K562 (cell line): ENCODE data around the gene CYP4B1. TPM values are rescaled to one million over a fixed set of nuclear protein-coding genes. Genes with fewer than 3 reads are reported as not detected.
"Not testable (repeated sequence)": the region's sequence is repeated elsewhere in the genome, so short reads cannot be mapped to it uniquely, and the experiment has no call there.

Experiments
- ATAC-seq: fragments of 200-7000 bp; cut with Tn5 transposase; 3 replicates; pipeline ENCODE4 v1.9.1; 2020; ENCODE audit warnings: moderate library complexity
- BruUV-seq: library from RNA; stranded (reverse); fragments of 400-500 nt; replicated peaks from 2 replicates; lab custom pipeline; 2021; lab: Mats Ljungman, UMichigan
- CTCF ChIA-PET: fragments of 300-600 bp; formaldehyde crosslinking; extraction: SDS; loops from one replicate; lab custom pipeline; 2021; ENCODE audit warnings: low intra/inter-chr PET ratio; lab: Yijun Ruan, JAX
- POLR2A ChIA-PET: fragments of 300-600, 350-650 bp; sonication (Branson Sonifier 250); formaldehyde crosslinking; extraction: SDS; loops from one replicate; lab custom pipeline; 2021; ENCODE audit warnings: antibody characterized with exemption, inconsistent platforms; lab: Yijun Ruan, JAX
- DNase-seq, 4 experiments: peaks; one replicate each; pipeline versions ENCODE4 v3.0.0 to v3.0.0-alpha.2; 2011 to 2018; ENCODE audit warnings: low spot score in 3 of 4, mixed read lengths in 3 of 4; ENCODE audit errors: extremely low read depth in 1 of 4
- FAIRE-seq: peaks from 2 replicates; lab custom pipeline; 2011; peaks lifted over from hg19 to GRCh38; lab: Jason Lieb, UNC
- H2AFZ ChIP-seq: 2 replicates; pipeline ENCODE4 v1.6.0; 2011; ENCODE audit warnings: low read depth, low read length, control low read depth, inconsistent platforms
- H3K27ac ChIP-seq: fragments of 200-600 bp; 3 replicates; pipeline ENCODE4 v1.8.0; 2011; ENCODE audit warnings: low read depth, mild to moderate bottlenecking, control low read depth, inconsistent platforms, low read length, moderate library complexity, mixed read lengths; ENCODE audit errors: extremely low read depth
- H3K27me3 ChIP-seq, 2 experiments: fragments of 300-600 bp in 1 of 2; 2 replicates in 1 of 2; 3 replicates in 1 of 2; pipeline versions ENCODE4 v1.6.0 to v1.8.0; 2011; ENCODE audit warnings: inconsistent platforms in 2 of 2, low read length in 2 of 2, mild to moderate bottlenecking in 1 of 2, mixed read lengths in 1 of 2, moderate library complexity in 1 of 2; ENCODE audit not compliant: control insufficient read depth in 2 of 2, insufficient read depth in 2 of 2
- H3K36me3 ChIP-seq: fragments of 300-600 bp; 3 replicates; pipeline ENCODE4 v1.8.0; 2011; ENCODE audit warnings: mild to moderate bottlenecking, low read length, inconsistent platforms; ENCODE audit not compliant: control insufficient read depth, insufficient read depth
- H3K4me1 ChIP-seq, 2 experiments: fragments of 200-600 bp in 1 of 2; replicated peaks in 1 of 2; 2 replicates in 1 of 2; 3 replicates in 1 of 2; pipeline versions ENCODE4 v1.5.1 to v1.8.0; 2011; ENCODE audit warnings: inconsistent platforms in 2 of 2, low read length in 2 of 2, mild to moderate bottlenecking in 1 of 2, mixed read lengths in 1 of 2, moderate library complexity in 1 of 2; ENCODE audit not compliant: control insufficient read depth in 2 of 2, insufficient read depth in 2 of 2
- H3K4me2 ChIP-seq: 2 replicates; pipeline ENCODE4 v1.6.1; 2011; ENCODE audit warnings: low read length, control low read depth, inconsistent platforms, mixed read lengths; ENCODE audit not compliant: insufficient read depth
- H3K4me3 ChIP-seq: fragments of 200-600 bp; sonication (generic), shearing (Covaris generic); 2 replicates; pipeline ENCODE4 v1.5.1; 2016; ENCODE audit warnings: control low read depth, inconsistent platforms
- H3K79me2 ChIP-seq: fragments of 200-600 bp; 3 replicates; pipeline ENCODE4 v1.8.0; 2011; ENCODE audit warnings: low read length, inconsistent platforms; ENCODE audit not compliant: control insufficient read depth, insufficient read depth
- H3K9ac ChIP-seq, 2 experiments: 2 replicates each; pipeline versions ENCODE4 v1.6.0 to v1.6.1; 2011; ENCODE audit warnings: low read depth in 2 of 2, low read length in 2 of 2, control low read depth in 1 of 2, inconsistent platforms in 1 of 2, mild to moderate bottlenecking in 1 of 2, mixed read lengths in 1 of 2; ENCODE audit not compliant: insufficient read depth in 1 of 2
- H3K9me1 ChIP-seq: one replicate; pipeline ENCODE4 v1.6.0; 2011; ENCODE audit warnings: inconsistent platforms, mild to moderate bottlenecking, low read length, moderate library complexity; ENCODE audit not compliant: control insufficient read depth, insufficient read depth
- H3K9me3 ChIP-seq: replicated peaks from 2 replicates; pipeline ENCODE4 v1.5.1; 2011; ENCODE audit warnings: low read depth, low read length, inconsistent platforms; ENCODE audit not compliant: control insufficient read depth, insufficient read depth
- H4K20me1 ChIP-seq: replicated peaks from 2 replicates; pipeline ENCODE4 v1.6.1; 2011; ENCODE audit warnings: low read length, inconsistent platforms, mixed read lengths; ENCODE audit not compliant: control insufficient read depth, insufficient read depth
- CBX3 ChIP-seq, 2 experiments: IDR thresholded peaks; 1 replicate in 1 of 2; 2 replicates in 1 of 2; pipeline ENCODE4 v1.6.1; 2012; ENCODE audit warnings: inconsistent platforms in 2 of 2, low read length in 2 of 2, borderline replicate concordance in 1 of 2, control low read depth in 1 of 2
- ZNF431 ChIP-seq: sonication (generic); formaldehyde crosslinking; IDR thresholded peaks from 2 replicates; pipeline ENCODE4 v1.8.0; 2022; ENCODE audit warnings: mild to moderate bottlenecking, missing genetic modification reagents
- WGBS: fragments of 100-300 bp; shearing (Covaris generic); methylation state at CpG from one replicate; pipeline ENCODE4 v1.1.6; 2016; ENCODE audit warnings: low coverage, mixed read lengths; ENCODE audit not compliant: insufficient coverage; ENCODE audit errors: missing lambda C conversion rate; 5-methylcytosine and 5-hydroxymethylcytosine counted together
- in situ Hi-C: fragments of 300-500 bp; cut with MboI; formaldehyde crosslinking; loops from 4 replicates; pipeline ENCODE4 v1.15.0; 2018; ENCODE audit warnings: inconsistent platforms, mixed read lengths
- intact Hi-C: fragments of 100-400 bp; cut with micrococcal nuclease; formaldehyde crosslinking; loops from 2 replicates; pipeline ENCODE4 v1.14.2; 2022
- polyA plus RNA-seq, 8 experiments: library from polyadenylated mRNA; depleted of rRNA in 4 of 8; stranded (reverse) in 5 of 8; unstranded in 3 of 8; fragments of >200 nt; fragmentation: Nextera tagmentation in 2 of 8; fragmentation: Illumina TruSeq in 1 of 8; extraction: Ambion mirVana in 2 of 8; extraction: Trizol in 1 of 8; gene quantifications; 2 replicates each; pipeline versions ENCODE4 v1.2.1 to v1.2.3, GENCODE V29; 2011 to 2014; ENCODE audit warnings: inconsistent platforms in 1 of 8, missing spikeins in 1 of 8
- total RNA-seq, 7 experiments: library from RNA; depleted of rRNA in 6 of 7; stranded (reverse); fragments of >200 nt in 6 of 7; fragmentation: Illumina TruSeq in 2 of 7; extraction: Trizol in 2 of 7; gene quantifications; 2 replicates each; pipeline versions ENCODE4 v1.2.1 to v1.2.3, GENCODE V29; 2011 to 2021; ENCODE audit warnings: low replicate concordance in 1 of 7

Gene CYP4B1
- total and polyA plus RNA-seq, 9 of the 15 experiments (the other 6 are each of a cell fraction or from before 2014, with no cell fraction given): 0.69 TPM; not detected in 8

DNA sequence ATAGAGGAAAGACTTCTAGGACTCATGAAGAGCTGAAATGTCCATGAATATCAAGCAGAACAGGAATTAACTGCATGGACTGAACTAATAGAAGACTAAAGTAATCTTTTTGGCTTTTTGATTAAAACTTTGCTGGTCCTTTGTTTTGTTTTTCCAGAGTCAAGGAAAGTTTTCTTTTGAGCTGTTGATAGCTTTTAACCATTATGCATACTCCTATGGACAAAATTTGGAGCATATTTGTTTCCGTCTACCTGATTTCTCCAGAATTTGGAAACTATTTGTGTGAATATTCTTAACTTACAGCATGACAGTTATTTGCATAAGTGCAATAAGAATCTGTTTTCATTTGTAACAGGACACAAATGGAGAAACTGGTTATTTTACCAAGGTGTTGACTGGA, 24.5 kb upstream of the CYP4B1 start:
- no peaks in the 10 kb centered on the region for H3K36me3 ChIP-seq
- POLR2A ChIA-PET: no interaction called here
- H3K27ac ChIP-seq: no peak overlapping the region
- CTCF ChIA-PET: no interaction called here
- DNase-seq (no peak), ATAC-seq (no peak), FAIRE-seq (no peak)
- in situ Hi-C loops (no loop called here), intact Hi-C loops (no loop called here)
- no peak overlapping the region for H3K9ac ChIP-seq
- WGBS: 23% methylated on average over 1 of the region's 1 CpG
- H3K27me3 ChIP-seq: no peaks in the 10 kb centered on the region; a peak in 1 of 5 replicates
- H2AFZ ChIP-seq: no peak overlapping the region
- no peaks in the 10 kb centered on the region; the same call in 1 of the 2 replicates for H3K9me3 ChIP-seq
- peak in 1 of 2 experiments; percentile 73; a peak in 2 of 3 replicates for TF ChIP-seq CBX3 (IDR thresholded peaks at IDR 0.05; ENCODE audit: borderline replicate concordance in 1 of 2, low read length in 2 of 2)
- no peak for TF ChIP-seq ZNF431
- H3K4me2 ChIP-seq: no peak overlapping the region
- no peaks in the 10 kb centered on the region for H3K79me2 ChIP-seq
- H3K4me3 ChIP-seq: no peak overlapping the region
- H4K20me1 ChIP-seq: no peaks in the 10 kb centered on the region
- BruUV-seq: no TSS peak
- H3K9me1 ChIP-seq: no peaks in the 10 kb centered on the region
- no peaks in the 10 kb centered on the region for H3K4me1 ChIP-seq

DNA sequence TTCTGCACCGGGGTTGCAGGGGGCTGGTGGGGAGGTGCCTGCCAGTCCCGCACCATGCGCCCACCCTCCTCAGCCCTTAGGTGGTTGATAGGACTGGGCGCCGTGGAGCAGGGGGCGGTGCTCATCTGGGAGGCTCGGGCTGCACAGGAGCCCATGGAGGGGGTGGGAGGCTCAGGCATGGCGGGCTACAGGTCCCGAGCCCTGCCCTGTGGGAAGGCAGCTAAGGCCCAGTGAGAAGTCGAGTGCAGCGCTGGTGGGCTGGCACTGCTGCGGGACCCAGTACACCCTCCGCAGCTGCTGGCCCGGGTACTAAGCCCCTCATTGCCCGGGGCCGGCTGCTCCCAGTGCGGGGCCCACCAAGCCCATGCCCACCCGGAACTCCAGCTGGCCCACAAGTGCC, 20.4 kb upstream of the CYP4B1 start:
- H3K9me3 ChIP-seq, H3K27me3 ChIP-seq, H3K36me3 ChIP-seq, CTCF ChIA-PET, ATAC-seq, in situ Hi-C loops, DNase-seq, FAIRE-seq, H3K4me1 ChIP-seq, BruUV-seq, H3K4me3 ChIP-seq, H3K9ac ChIP-seq, H3K27ac ChIP-seq, H3K4me2 ChIP-seq, H2AFZ ChIP-seq, H4K20me1 ChIP-seq, intact Hi-C loops, H3K9me1 ChIP-seq, H3K79me2 ChIP-seq: not testable (repeated sequence)
- WGBS: 4% methylated on average over 18 of the region's 18 CpGs
- POLR2A ChIA-PET: interaction anchor here (0.9 kb wide), 1 partner anchor 24 kb away, joined by 5 read pairs; no protein-coding TSS in a partner anchor
